SW 1271 (cell line): ENCODE measurements around the gene CERS6.
A peak's percentile ranks its signal among the peaks of the same experiment; 100 is the strongest.
"Not testable (repeated sequence)": the region's sequence is repeated elsewhere in the genome, so short reads cannot be mapped to it uniquely, and the experiment has no call there.

Source experiments
- DNase-seq, 2 experiments: peaks; one replicate each; lab custom pipeline; 2025; lab: John Stamatoyannopoulos, UW

The CERS6 gene

DNA sequence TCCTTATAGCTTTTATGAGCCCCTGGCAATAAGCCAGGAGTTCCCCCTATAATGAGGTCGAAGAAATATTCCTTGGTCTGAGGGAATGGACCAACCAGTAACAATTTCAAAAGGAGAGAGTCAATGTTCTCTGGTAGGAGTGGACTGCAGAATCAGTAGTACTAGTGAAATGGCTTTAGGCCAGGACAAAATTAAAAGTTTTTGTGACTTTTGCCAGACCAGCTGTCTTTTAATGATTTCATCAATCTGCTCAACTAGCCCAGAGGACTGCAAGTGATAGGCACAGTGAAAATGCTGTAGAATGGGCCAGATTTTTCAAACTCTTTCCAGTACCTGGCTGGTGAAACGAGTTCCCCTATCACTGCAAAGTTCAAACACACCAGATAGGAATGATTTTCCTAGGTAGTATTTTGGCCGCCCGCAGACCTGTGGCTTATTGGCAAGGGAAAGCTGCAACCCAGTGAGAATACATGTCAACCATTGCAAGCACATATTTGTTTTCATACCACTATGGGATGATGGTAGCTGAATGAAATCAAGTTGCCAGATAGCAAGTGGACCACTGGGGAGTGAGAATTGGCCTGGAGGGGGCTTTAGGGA lies 45.5 kb downstream of the CERS6 start:
- no peak for DNase-seq

DNA sequence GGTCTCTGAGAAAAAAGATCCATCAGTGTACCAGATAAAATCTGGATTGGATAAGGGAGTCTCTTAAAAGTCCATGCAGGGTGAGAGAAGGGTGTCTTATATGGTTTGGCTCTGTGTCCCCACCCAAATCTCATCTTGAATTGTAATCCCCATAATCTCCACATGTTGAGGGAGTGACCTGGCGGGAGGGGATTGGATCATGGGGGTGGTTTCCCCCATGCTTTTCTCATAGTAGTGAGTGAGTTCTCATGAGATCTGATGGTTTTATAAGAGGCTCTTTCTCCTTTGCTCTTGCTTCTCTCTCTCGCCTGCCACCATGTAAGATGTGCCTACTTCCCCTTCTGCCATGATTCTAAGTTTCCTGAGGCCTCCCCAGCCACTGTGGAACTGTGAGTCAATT lies 46.8 kb downstream of the CERS6 start:
- DNase-seq: not testable (repeated sequence)

DNA sequence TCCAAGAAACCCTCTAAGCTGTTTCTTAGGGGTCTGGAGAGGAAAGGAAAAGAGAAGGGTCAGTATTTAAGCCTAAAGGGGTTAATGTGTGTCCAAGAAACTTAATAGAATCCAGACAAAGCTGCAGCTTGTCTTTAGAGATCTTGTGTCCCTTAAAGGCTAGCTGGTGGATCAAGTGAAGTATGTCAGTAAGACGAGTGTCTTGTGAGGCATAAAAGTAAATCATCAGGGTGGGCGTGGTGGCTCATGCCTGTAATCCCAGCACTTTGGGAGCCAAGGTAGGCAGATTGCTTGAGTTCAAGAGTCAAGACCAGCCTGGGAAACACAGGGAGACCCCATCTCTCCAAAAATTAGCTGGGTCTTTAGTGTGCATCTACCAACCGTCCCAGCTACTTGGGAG lies 47.8 kb downstream of the CERS6 start:
- no peak for DNase-seq

DNA sequence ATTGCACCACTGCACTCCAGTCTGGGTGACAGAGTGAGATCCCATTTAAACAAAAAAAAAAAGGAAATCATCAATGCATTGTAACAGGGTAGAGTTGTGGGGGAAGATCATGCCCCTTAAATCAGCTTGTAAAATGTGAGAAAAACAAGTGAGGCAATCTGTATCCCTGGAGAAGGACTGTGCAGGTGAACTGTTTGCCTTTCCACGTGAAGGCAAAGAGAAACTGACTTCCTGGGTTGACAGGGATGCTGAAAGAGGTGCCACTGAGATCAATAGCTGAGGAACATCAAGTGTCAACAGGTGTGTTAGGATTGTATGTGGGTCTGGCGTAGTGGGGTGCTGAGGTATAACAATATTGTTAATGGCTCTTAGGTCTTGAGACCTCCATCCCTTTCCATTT lies 48.3 kb downstream of the CERS6 start:
- DNase-seq: no peak

DNA sequence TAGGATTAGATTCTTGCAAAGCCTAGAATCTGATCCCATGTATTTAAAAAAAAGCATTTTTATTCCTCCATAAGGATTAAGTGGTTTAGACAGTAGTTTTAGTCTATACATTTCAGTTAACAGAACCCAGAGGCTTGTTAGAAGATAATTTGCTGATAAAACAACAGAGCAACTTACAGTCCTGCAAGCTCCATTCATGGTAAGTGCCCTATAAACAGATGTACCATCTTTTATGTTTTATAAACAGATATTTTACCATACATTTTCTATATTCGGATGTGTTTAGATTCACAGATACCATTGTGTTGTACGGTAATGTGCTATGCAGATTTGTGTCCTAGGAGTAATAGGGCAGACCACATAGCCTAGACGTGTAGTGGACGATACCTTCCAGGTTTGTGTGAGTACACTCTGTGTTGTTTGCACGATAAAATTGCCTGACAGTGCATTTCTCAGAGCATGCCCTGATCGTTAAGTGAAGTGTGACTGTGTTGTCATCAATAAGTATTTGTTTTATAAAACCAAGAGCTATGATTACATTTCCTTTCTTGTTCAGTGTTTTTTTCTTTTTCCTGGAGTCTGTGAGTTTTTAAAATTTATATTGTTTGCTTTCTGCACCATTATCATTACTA lies 54.2 kb downstream of the CERS6 start:
- no peak for DNase-seq

DNA sequence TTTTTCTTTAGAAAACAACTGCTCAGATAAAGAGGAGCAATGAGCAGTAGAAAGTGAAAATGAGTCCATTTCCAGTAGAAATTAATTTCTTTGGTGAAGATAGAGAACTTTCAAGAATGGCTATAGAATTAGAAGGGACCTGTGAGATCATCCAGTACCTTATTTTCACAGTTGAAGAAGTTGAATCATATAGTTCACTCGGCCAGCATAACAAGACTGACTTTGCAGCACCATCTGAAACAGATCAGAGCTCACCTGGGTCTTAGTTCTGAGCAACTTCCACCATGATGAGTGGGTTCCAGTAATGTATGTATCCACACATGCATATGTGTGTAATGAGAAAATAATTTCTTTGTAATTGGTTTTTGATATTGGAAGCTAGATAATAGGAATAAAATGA lies 58.6 kb downstream of the CERS6 start:
- DNase-seq: no peak

DNA sequence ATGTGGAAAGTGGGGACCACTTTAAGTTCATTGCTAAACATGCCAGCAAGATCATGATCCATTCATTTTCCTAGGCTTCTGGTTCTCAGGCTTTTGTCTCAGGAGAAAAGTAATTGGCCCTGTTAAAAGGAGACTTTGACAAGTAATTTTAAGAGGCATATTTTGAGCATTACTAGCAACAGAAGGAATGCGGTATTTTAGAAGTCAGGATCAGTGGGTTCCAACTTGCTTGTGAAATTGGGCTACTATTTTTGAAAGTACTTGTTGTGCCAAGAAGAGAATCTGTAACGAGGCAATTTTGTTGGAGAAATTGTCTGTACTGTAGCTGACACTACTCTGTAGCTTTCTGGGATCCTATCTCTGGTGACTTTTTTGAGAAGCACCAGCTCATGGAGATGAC lies 59.4 kb downstream of the CERS6 start:
- peak in 1 of 2 experiments; percentile 46 for DNase-seq

DNA sequence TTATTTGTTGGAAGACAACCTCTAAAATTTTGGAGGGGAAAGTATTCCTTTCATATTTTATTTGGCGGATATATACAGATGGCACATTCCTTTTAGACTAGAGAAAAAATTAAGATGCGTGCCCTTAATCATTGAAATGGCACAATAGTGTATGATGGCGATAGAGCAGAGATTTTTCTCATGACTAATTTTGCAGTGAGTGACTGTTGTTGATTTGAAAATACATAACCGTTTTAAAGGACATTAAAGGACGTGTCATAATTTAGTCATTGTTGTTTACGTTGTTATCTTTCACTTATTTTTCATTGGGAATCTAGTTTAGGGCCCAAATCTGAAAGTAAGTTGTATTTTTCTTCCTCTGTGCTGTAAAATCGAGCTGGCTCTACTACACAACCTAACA lies 61.7 kb downstream of the CERS6 start:
- DNase-seq: no peak

DNA sequence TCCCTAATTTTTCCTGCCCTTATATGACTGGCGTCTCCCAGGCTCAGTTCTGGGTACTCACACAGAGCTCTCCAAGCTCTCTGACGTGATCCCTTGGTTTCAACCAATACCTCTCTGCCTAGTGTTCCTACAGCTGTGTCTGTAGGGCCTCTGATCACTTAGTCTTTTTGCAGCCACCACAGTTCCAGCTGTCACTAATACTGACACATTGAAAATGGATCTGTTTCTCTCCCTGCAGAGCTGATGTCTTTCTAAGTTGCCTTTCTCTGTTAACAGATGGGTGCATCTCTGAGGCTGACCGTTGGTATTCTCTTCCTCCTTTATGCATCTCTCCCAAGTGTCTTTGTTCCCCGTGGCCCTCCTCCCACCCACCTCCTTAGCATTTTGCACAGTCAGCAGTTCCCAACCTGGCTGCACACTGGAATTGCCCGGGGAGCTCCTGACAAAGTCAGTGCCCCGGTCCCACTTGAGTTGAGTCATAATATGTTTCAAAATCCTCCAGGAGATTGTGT lies 62.5 kb downstream of the CERS6 start:
- no peak for DNase-seq

DNA sequence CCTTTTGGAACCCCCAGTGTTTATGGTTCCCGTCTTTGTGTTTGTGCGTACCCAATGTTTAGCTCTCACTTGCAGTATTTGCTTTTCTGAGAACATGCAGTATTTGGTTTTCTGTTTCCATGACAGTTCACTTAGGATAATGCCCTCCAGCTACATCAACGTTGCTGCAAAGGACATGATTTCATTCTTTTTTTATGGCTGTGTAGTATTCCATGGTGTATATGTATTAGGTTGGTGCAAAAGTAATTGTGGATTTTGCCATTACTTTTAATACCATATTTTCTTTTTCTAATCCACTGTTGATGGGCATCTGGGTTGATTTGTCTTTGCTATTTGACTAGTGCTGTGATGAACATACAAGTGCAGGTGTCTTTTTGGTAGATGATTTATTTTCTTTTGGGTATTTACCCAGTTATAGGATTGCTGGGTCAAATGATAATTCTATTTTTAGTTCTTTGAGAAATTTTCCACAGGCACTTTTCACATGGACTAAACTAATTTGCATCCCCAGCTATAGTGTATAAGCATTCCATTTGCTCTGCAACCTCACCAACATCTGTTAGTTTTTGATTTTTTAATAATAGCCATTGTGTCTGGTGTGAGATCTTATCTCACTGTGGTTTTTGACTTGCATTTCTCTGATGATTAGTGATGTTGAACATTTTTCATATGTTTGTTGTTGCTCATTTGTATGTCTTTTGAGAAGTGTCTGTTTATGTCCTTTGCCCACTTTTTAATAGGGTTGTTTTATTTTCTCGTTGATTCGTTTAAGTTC lies 63.6 kb downstream of the CERS6 start:
- no peak for DNase-seq

DNA sequence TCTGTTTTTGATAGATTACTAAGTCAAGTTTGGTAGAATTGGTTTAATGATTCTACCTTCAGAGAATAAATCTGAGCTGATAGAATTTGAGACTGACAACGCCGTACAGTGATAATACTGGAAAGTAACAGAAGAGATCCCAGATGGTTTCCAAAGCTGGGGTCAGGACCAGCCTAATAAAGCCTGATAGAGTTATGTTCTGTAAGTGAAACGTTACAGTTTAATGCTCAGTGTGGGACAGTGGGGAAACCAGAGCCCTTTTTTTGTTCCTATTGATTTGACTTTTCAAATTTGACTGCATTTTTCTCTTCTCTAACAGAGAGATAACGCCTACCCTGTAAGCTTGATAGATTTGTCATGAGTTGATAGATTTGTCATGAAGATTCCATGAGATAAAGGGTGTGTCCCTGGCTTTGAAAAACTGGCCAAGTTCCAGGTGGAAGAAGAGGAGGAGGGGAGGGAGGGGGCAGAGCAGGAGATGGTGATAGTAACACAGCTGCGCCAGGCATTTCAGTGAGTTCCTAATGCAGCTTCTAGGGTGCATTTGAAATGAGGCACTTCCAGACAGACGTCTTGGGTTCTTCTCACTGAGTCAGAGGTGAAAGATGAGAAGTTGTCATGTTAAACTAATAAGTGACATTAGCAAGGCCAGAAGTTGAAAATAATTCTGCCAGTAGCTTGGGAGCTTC lies 65.1 kb downstream of the CERS6 start:
- no peak for DNase-seq

DNA sequence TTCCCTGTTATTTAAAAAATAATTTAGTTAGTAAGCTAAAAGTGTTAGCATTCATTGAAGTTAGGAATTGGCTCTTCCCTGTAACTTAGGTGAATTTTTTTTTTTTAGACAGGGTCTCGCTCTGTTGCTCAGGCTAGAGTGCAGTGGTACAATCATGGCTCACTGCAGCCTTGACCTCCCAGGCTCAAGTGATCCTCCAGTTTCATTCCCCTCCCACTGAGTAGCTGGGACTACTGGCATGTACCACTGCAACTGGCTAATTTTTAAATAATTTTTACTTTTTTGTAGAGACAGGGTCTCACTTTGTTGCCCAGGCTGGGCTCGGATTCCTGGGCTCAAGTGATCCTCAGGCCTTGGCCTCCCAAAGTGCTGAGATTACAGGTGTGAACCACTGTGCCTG lies 66.4 kb downstream of the CERS6 start:
- DNase-seq: no peak

DNA sequence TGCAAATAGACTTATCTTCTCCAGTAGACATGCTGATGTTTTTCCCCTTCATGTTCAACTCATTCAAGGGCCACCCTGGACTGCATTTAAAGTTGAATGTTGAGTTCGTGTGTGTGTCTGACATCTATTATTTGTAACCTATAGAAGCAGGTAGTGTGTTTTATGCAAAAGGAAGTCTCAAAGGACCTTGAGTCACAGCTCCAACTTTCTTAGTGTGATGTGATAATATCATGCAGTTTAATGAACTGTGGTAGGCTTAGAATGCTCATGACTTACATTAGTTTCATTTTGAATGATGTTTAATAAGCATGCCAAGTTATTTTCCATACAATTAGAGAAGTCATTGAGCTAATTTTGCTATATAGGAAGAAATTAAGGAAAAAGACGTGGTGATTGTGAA lies 67.9 kb downstream of the CERS6 start:
- DNase-seq: no peak

DNA sequence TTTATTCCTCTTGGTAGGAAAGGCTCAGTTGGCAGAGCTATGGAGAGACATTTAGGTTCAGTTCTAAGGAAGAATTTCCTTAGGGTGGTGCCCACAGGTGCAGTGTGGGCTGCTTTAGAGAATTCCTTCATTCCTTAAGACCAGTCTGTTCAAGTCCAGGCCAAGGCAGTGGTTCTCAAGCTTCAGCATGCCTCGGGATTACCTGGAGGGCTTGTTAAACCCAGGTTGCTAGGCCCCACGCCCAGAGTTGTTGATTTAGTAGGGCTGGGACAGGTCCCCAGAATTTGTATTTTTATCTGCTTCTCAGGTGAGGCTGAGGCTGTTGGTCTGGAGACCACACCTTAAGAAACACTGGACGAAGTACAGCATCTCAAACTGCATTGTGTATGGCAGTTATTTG lies 68.9 kb downstream of the CERS6 start:
- DNase-seq: no peak

DNA sequence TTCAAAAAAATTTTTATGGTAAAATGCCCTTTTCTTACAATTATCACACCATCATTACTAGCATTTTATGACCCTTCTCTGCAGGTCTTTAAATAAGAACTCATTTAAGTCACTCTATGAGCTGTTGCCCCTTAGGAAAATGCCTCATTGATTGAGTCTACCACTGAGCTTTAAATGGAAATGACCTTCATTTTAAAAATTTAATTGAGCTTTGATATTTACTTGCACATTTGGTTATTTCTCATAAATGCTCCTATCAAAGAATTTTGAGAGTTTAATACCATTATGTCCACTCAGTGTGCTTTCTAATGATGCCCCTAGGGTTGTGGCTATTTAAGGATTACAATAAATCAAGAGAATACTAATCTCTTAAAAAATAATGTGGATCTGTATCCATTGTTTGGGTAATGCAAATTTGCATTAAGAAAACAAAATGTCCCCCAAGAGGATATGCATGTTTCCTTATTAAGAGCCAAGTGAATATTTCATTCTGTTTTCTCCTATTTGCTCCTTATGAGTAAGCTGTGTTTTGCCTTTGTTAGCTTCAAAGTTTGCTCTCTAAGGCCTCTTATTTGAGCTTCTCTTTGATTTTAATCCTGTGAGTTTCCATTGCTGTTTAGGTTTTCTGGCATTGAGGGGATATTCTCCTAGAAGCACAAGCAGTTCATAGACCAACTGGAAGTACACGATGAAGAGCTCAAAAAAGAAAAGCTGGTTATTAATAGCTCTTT lies 69.8 kb downstream of the CERS6 start:
- no peak for DNase-seq

DNA sequence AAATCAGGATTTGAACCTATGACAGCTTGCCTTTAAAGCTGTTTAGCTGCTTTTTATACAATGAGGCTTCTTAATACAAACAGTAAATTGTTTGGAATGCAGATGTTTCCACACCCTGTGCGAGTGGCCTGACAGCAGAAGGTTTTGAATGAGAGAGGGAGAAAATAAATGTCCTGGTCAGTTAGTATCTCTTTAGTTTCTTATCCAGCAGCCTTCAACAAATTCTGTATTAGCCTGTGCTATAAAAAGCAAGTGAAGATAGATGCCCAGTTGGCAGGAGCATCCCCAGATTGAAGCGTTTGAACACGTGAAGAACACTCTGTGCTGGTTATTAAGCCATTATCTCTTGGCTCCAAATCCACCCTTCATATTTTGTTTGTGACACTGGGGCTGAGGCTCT lies 70.6 kb downstream of the CERS6 start:
- DNase-seq: no peak

DNA sequence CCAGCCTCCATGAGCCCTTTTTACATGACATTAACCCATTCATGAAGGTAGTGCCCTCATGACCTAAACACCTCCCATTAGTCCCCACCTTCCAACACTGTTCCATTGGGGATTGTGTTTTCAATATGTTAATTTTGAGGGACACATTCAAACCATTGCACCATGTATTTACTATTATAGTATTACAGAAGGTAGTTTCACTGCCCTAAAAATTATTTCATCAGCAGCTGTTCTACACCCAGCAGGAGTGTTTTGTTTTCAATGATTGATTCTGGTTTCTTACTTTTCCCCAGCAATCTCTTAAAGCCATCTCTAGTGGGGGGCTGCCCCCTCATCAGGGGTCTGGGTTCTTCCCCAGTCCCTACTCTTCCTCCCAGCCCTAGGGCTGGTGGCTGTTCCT lies 71.9 kb downstream of the CERS6 start:
- no peak for DNase-seq

DNA sequence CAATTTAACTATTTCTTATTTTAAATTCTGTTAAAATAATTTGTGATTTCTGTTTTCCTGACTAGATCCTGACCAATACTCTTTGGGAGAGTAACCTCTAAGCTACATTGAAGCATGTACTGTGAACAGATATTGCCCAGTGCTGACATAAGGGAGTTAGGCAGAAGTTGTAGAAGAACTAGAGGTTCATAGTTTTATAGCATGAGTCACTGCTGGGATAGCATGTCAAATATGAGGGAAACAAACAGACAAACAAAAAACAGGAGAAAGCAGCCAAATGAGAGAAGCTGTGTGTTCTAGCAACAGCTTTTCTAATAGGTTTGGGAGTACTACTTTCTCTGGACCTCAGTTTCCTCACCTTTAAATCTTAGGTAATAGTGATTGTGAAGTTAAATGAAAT lies 72.4 kb downstream of the CERS6 start:
- DNase-seq: no peak

DNA sequence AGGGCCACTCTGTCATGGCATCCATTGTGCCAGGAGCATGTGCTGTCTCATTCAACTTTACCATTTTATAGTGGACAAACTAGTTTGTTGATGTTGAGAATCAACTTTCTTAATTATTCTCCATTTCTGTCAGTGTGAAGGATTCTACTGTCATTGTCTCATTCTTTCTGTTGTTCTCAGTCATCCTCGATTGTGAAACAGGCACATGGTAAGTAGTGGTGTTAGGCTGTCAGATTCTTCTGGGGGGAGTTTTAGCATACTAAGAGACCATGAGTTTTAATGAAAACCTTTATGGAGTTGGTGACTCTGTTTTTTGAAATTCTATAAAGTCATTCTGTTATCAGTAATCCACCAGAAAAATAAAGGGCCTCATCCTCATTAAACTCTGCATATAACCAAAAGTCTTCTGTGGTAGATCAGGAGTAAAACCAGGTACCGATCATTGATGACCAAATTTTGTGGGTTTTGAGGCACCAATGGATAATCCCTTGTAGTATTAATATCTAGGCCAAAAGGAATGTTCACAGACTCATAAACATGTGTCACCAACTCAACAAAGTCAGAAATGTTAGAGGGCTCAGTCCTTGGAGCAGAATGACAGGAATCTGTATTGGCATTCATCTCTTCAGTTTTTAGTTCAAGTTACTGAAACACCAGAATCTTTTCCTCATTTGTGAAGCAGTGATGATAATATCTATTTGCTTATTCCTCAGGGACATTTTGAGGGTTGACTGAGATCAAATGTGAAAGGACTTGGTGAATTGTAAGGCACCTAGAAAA lies 73.2 kb downstream of the CERS6 start:
- DNase-seq: no peak

DNA sequence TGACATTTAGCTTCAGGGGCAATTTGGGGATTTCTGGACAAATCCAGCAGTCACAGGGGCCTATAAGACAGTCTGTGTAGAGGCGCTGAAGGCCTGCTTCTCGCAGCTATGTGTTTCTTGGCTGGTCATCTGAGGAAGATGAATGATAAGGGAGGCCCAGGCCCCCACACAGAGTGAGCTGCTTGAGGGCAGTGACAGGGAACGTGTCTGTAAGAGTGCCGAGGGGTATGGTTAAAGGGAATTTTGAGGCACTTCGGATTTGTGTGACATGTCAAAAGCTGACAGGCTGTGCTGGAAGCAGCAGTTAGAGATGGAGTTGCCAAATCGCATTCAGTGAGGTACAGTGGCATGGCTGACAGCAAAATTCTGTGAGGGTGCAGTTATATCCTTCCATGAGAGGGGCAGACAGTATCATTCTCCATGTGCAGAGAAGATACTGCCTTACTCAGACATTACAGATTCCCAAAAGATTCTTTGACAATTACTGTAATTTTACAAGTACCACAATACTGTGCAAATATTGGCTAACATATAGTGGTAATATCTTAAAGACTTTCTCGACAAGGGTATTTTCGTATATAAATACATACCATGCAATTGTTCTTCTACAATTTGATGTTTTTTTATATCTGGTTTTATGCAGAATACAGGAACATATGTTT lies 74.0 kb downstream of the CERS6 start:
- no peak for DNase-seq
